HEK293 (cell line): Measurements from ENCODE around the gene SLPI.

Experiments used
- CTCF ChIA-PET: fragments of 350-600 bp; formaldehyde crosslinking; extraction: SDS; loops from one replicate; lab custom pipeline; 2021; ENCODE audit warnings: antibody characterized with exemption; lab: Yijun Ruan, JAX
- POLR2A ChIA-PET: fragments of 300-600 bp; formaldehyde crosslinking; extraction: SDS; loops from one replicate; lab custom pipeline; 2020; ENCODE audit warnings: antibody characterized with exemption, inconsistent platforms; lab: Yijun Ruan, JAX
- H3K27ac ChIP-seq: fragments of 200-500 bp; sonication (Bioruptor generic); 2 replicates; pipeline ENCODE4 v1.5.1; 2014; ENCODE audit warnings: low read depth, low read length, control low read depth, inconsistent platforms; ENCODE audit errors: extremely low read depth
- H3K36me3 ChIP-seq, 2 experiments: fragments of 200-500 bp in 1 of 2; sonication (Bioruptor generic) in 1 of 2; 1 replicate in 1 of 2; 2 replicates in 1 of 2; pipeline ENCODE4 v1.5.1; 2014 to 2017; ENCODE audit warnings: inconsistent platforms in 2 of 2, low read length in 2 of 2; ENCODE audit not compliant: control insufficient read depth in 2 of 2, insufficient read depth in 1 of 2
- H3K4me1 ChIP-seq: fragments of 200-500 bp; sonication (Bioruptor generic); 2 replicates; pipeline ENCODE4 v1.5.1; 2014; ENCODE audit warnings: mild to moderate bottlenecking, low read length, inconsistent platforms; ENCODE audit not compliant: control insufficient read depth, insufficient read depth
- H3K4me3 ChIP-seq: 2 replicates; pipeline ENCODE4 v1.5.1; 2011; ENCODE audit warnings: low read depth, mild to moderate bottlenecking, control low read depth, low read length, moderate library complexity
- H3K9me3 ChIP-seq: fragments of 200-500 bp; sonication (Bioruptor generic); 2 replicates; pipeline ENCODE4 v1.5.1; 2014; ENCODE audit warnings: low read depth, low read length, inconsistent platforms; ENCODE audit not compliant: control insufficient read depth, insufficient read depth
- EGR2 ChIP-seq: fragments of 450-650 bp; formaldehyde crosslinking; IDR thresholded peaks from 2 replicates; pipeline ENCODE4 v1.5.1; 2016; ENCODE audit warnings: low read depth, missing biosample characterization, missing genetic modification characterization
- KLF16 ChIP-seq: fragments of 450-650 bp; formaldehyde crosslinking; IDR thresholded peaks from 2 replicates; pipeline ENCODE4 v1.5.1; 2017; ENCODE audit warnings: missing biosample characterization, missing genetic modification characterization
- SETDB1 ChIP-seq: IDR thresholded peaks from one replicate; pipeline ENCODE4 v1.6.1; 2017; ENCODE audit warnings: mild to moderate bottlenecking, low read length, moderate library complexity, mixed read lengths; ENCODE audit not compliant: insufficient read length
- YY2 ChIP-seq: fragments of 450-650 bp; formaldehyde crosslinking; IDR thresholded peaks from 2 replicates; pipeline ENCODE4 v1.5.1; 2016; ENCODE audit warnings: missing biosample characterization, missing genetic modification characterization
- ZFHX2 ChIP-seq: fragments of 450-650 bp; formaldehyde crosslinking; conservative IDR thresholded peaks from 2 replicates; pipeline ENCODE4 v1.5.1; 2016; ENCODE audit warnings: missing biosample characterization, missing genetic modification characterization
- ZIC2 ChIP-seq: fragments of 450-650 bp; formaldehyde crosslinking; IDR thresholded peaks from 2 replicates; pipeline ENCODE4 v1.5.1; 2016; ENCODE audit warnings: missing biosample characterization, missing genetic modification characterization
- ZNF146 ChIP-seq: fragments of 450-650 bp; formaldehyde crosslinking; IDR thresholded peaks from 2 replicates; pipeline ENCODE4 v1.5.1; 2016; ENCODE audit warnings: missing biosample characterization, missing genetic modification characterization
- ZNF433 ChIP-seq: fragments of 450-650 bp; formaldehyde crosslinking; IDR thresholded peaks from 2 replicates; pipeline ENCODE4 v1.5.1; 2016; ENCODE audit warnings: missing biosample characterization, missing genetic modification characterization, low read depth
- ZNF626 ChIP-seq: fragments of 450-650 bp; sonication (Bioruptor Pico); formaldehyde crosslinking; IDR thresholded peaks from 2 replicates; pipeline ENCODE4 v1.5.1; 2018; ENCODE audit warnings: missing biosample characterization, missing genetic modification characterization, inconsistent platforms
- ZNF76 ChIP-seq: fragments of 450-650 bp; formaldehyde crosslinking; IDR thresholded peaks from 2 replicates; pipeline ENCODE4; 2016; ENCODE audit warnings: low read depth, missing biosample characterization, missing genetic modification characterization, borderline replicate concordance
- ZNF843 ChIP-seq: fragments of 450-650 bp; formaldehyde crosslinking; IDR thresholded peaks from 2 replicates; pipeline ENCODE4 v1.5.1; 2016; ENCODE audit warnings: missing biosample characterization, missing genetic modification characterization
- TF ChIP-seq, protein P1 (sequence below): fragments of 450-650 bp; formaldehyde crosslinking; IDR thresholded peaks from 2 replicates; pipeline ENCODE4 v1.5.1; 2016; ENCODE audit warnings: missing biosample characterization, missing genetic modification characterization, borderline replicate concordance
- TF ChIP-seq, protein P2 (sequence below): fragments of 450-650 bp; formaldehyde crosslinking; IDR thresholded peaks from 2 replicates; pipeline ENCODE4 v1.5.1; 2016; ENCODE audit warnings: missing biosample characterization, missing genetic modification characterization, low read depth
- TF ChIP-seq, protein P3 (sequence below): fragments of 450-650 bp; formaldehyde crosslinking; IDR thresholded peaks from 2 replicates; pipeline ENCODE4 v1.5.1; 2017; ENCODE audit warnings: missing biosample characterization, mild to moderate bottlenecking, missing genetic modification characterization, moderate library complexity

Gene SLPI

DNA sequence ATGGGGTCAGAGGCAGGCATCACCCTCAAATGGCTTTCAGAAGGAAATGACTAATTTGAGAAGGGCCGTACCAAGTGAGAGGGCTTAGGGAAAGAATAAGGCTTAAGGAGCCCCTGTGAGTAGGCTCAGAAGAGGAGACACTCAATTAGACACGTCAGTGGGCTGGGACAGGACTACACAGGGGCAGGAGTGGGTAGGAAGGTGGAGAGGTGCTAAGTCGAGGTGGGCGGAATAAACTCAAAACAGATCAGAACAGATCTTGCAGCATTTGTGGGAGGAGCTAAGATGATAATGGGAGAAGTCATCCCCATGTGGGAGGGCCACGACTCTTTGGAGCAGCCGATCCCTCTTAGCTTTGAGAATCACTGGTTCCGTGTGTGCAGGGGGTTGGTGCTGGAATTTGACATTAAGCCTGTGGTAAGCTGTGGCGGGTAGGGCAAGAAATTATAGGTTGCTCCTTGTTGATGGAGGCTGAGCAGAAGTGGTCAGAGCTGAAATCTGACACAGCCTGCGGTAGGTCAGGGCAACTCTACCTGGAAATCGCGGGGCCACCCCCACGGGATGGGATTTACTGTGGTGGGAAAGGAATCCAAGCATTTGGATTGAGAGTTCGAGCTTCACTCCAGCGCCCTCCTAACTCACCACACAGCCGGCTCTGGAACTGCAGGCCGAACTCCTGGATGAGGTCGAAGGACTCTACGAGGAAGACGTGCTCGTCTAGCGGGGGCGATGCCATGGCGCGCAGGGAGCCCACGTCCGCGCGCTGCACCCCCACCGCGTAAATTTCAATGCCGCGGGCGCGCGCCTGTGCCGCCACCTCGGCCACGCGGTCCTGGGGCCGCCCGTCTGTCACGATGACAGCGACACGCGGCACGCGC is 49.5 kb upstream of the SLPI start (continued):
- TF ChIP-seq, protein P1, sequence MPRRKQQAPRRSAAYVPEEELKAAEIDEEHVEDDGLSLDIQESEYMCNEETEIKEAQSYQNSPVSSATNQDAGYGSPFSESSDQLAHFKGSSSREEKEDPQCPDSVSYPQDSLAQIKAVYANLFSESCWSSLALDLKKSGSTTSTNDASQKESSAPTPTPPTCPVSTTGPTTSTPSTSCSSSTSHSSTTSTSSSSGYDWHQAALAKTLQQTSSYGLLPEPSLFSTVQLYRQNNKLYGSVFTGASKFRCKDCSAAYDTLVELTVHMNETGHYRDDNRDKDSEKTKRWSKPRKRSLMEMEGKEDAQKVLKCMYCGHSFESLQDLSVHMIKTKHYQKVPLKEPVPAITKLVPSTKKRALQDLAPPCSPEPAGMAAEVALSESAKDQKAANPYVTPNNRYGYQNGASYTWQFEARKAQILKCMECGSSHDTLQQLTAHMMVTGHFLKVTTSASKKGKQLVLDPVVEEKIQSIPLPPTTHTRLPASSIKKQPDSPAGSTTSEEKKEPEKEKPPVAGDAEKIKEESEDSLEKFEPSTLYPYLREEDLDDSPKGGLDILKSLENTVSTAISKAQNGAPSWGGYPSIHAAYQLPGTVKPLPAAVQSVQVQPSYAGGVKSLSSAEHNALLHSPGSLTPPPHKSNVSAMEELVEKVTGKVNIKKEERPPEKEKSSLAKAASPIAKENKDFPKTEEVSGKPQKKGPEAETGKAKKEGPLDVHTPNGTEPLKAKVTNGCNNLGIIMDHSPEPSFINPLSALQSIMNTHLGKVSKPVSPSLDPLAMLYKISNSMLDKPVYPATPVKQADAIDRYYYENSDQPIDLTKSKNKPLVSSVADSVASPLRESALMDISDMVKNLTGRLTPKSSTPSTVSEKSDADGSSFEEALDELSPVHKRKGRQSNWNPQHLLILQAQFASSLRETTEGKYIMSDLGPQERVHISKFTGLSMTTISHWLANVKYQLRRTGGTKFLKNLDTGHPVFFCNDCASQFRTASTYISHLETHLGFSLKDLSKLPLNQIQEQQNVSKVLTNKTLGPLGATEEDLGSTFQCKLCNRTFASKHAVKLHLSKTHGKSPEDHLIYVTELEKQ: no peak
- TF ChIP-seq EGR2 (tag by site-specific recombination) (peak; percentile 97), ZNF626 (tag by site-specific recombination) (no peak), KLF16 (tag by site-specific recombination) (no peak), SETDB1 (no peak), ZNF433 (no peak), ZFHX2 (tag by site-specific recombination) (peak; percentile 91), ZNF843 (no peak)
- TF ChIP-seq, protein P2, sequence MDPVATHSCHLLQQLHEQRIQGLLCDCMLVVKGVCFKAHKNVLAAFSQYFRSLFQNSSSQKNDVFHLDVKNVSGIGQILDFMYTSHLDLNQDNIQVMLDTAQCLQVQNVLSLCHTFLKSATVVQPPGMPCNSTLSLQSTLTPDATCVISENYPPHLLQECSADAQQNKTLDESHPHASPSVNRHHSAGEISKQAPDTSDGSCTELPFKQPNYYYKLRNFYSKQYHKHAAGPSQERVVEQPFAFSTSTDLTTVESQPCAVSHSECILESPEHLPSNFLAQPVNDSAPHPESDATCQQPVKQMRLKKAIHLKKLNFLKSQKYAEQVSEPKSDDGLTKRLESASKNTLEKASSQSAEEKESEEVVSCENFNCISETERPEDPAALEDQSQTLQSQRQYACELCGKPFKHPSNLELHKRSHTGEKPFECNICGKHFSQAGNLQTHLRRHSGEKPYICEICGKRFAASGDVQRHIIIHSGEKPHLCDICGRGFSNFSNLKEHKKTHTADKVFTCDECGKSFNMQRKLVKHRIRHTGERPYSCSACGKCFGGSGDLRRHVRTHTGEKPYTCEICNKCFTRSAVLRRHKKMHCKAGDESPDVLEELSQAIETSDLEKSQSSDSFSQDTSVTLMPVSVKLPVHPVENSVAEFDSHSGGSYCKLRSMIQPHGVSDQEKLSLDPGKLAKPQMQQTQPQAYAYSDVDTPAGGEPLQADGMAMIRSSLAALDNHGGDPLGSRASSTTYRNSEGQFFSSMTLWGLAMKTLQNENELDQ (tag by site-specific recombination): no peak
- TF ChIP-seq, protein P3, sequence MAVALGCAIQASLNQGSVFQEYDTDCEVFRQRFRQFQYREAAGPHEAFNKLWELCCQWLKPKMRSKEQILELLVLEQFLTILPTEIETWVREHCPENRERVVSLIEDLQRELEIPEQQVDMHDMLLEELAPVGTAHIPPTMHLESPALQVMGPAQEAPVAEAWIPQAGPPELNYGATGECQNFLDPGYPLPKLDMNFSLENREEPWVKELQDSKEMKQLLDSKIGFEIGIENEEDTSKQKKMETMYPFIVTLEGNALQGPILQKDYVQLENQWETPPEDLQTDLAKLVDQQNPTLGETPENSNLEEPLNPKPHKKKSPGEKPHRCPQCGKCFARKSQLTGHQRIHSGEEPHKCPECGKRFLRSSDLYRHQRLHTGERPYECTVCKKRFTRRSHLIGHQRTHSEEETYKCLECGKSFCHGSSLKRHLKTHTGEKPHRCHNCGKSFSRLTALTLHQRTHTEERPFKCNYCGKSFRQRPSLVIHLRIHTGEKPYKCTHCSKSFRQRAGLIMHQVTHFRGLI (tag by site-specific recombination): no peak

DNA sequence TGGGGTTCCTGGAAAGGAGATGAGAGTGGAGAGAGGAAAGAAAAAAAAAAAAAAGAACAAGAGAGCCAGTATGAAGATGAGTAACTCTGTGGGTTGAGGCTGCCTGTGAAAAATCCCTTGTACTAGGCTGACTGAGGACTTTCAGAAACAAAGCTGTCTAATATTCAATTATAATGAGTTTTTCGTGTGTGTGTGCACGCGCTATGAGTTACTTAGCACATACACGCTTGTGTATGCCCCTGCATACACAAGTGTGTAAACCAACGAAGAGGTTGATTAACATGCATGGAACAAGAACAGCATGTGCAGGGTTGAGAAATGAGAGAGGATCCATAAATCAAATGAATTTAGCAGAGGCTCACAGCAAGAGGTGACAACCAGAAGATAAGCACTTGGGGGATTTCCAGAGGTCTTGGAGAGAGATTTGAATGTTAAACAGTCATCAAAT is 47.5 kb upstream of the SLPI start:
- H3K36me3 ChIP-seq: no peaks in the 10 kb centered on the region
- ChIA-PET POLR2A (interaction anchor here (0.6 kb wide), 1 partner anchor 990 kb away, joined by 4 read pairs; no protein-coding TSS in a partner anchor), CTCF (interaction anchor here (0.6 to 2.5 kb wide), 13 partner anchors 8 to 1196 kb away, joined by 3 to 19 read pairs (median 4); no protein-coding TSS in a partner anchor)
- H3K4me3 ChIP-seq: no peak overlapping the region
- TF ChIP-seq ZNF146 (tag by site-specific recombination): no peak
- peak; percentile 75 for TF ChIP-seq ZIC2 (tag by site-specific recombination)
- no peak overlapping the region for H3K27ac ChIP-seq
- no peaks in the 10 kb centered on the region for H3K9me3 ChIP-seq
- 0 out of 2 replicates have a peak, but pooled peaks cover 3% of the 10 kb centered on the region for H3K4me1 ChIP-seq

DNA sequence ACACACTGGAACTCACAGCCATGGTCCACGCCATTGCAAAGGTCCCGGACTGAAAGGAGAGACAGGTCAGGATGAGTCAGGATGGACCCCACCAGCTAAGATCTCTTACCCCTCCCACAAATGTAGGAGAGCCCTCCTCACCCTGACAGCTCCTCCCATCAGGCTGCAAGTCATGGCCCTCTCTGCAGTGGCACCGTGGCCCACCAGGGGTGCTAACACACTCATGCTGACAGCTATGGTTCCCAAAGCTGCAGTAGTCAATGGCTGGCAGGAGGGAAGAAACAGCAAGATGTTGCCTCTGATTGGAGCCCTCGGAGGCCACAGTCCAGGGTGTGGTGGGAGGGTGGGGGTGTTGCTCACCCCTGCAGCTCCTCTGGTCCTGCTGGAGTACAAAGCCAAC is 46.6 kb upstream of the SLPI start:
- TF ChIP-seq YY2 (peak; percentile 16; the same call in 1 of the 2 replicates), ZIC2 (tag by site-specific recombination) (peak; percentile 96), EGR2 (tag by site-specific recombination) (peak; percentile 27; the same call in 1 of the 2 replicates), ZNF76 (tag by site-specific recombination) (no peak)
- POLR2A ChIA-PET: interaction anchor here (0.8 kb wide), 1 partner anchor 115 kb away, joined by 5 read pairs; the partner anchor contains the start of gene PIGT
- H3K36me3 ChIP-seq: no peaks in the 10 kb centered on the region

More for the DNA sequence above, 46.6 kb upstream of the SLPI start:
- Histone ChIP-seq H3K27ac (no peak overlapping the region), H3K9me3 (no peaks in the 10 kb centered on the region), H3K4me3 (no peak overlapping the region), H3K4me1 (0 out of 2 replicates have a peak, but pooled peaks cover 3% of the 10 kb centered on the region)
- CTCF ChIA-PET: interaction anchor here (0.5 to 2.4 kb wide), 16 partner anchors 9 to 475 kb away, joined by 3 to 13 read pairs (median 4); no protein-coding TSS in a partner anchor
